Tibial nerve (tissue), 4 donors: Measurements from ENCODE around the gene LRRC4B. TPM values are rescaled to one million over a fixed set of nuclear protein-coding genes. Genes with fewer than 3 reads are reported as not detected.

Source experiments
- DNase-seq, 2 donors: peaks; one replicate each; pipeline ENCODE4 v3.0.0-alpha.2; 2019; ENCODE audit warnings: low spot score in 2 of 2
- H3K27ac ChIP-seq, 4 donors: fragments of 200-600 bp; sonication (generic) in 3 of 4; one replicate each; pipeline ENCODE4 v1.5.1; 2017 to 2019; ENCODE audit warnings: mild to moderate bottlenecking in 1 of 4
- H3K27me3 ChIP-seq, 2 donors: fragments of 200-600 bp; sonication (generic) in 1 of 2; one replicate each; pipeline versions ENCODE4 v1.5.1 to v1.6.0; 2017 to 2019
- H3K36me3 ChIP-seq, 3 donors: fragments of 200-600 bp; sonication (generic); one replicate each; pipeline ENCODE4 v1.5.1; 2018 to 2019
- H3K4me1 ChIP-seq, 4 donors: fragments of 200-600 bp; sonication (generic) in 3 of 4; one replicate each; pipeline ENCODE4 v1.5.1; 2017 to 2019
- H3K4me3 ChIP-seq, 4 donors: fragments of 200-600 bp; sonication (generic) in 3 of 4; one replicate each; pipeline ENCODE4 v1.5.1; 2017 to 2019; ENCODE audit warnings: mild to moderate bottlenecking in 1 of 4, moderate library complexity in 1 of 4
- H3K9me3 ChIP-seq, 4 donors: fragments of 200-600 bp; sonication (generic) in 3 of 4; one replicate each; pipeline ENCODE4 v1.5.1; 2017 to 2019
- EP300 ChIP-seq, 2 donors: sonication (generic); formaldehyde crosslinking; IDR thresholded peaks; one replicate each; pipeline ENCODE4 v1.6.1; 2017; ENCODE audit warnings: antibody characterized with exemption in 2 of 2, mild to moderate bottlenecking in 1 of 2
- POLR2A ChIP-seq, 2 donors: fragments of 450-650 bp; IDR thresholded peaks; one replicate each; pipeline ENCODE4 v1.6.1; 2017; ENCODE audit warnings: antibody characterized with exemption in 2 of 2, mild to moderate bottlenecking in 2 of 2, moderate library complexity in 2 of 2
- WGBS, 2 donors: methylation state at CpG; one replicate each; pipeline ENCODE4 v1.1.5; 2018; 5-methylcytosine and 5-hydroxymethylcytosine counted together
- total RNA-seq, 4 donors: library from RNA; depleted of rRNA; stranded (reverse); fragments of >200 nt; gene quantifications; one replicate each; pipeline ENCODE4 v1.1.0, GENCODE V29; 2016
- TF ChIP-seq, protein P1 (sequence below), 5 experiments: fragments of 200-600 bp in 3 of 5; fragments of 450-650 bp in 2 of 5; sonication (generic) in 3 of 5; IDR thresholded peaks; one replicate each; pipeline ENCODE4 v1.5.1; 2016 to 2019; ENCODE audit warnings: antibody characterized with exemption in 5 of 5, mild to moderate bottlenecking in 3 of 5, moderate library complexity in 2 of 5

LRRC4B gene
- total RNA-seq, 4 donors from 2014 or later: 1.0 to 3.7 (median 2.8) TPM

DNA sequence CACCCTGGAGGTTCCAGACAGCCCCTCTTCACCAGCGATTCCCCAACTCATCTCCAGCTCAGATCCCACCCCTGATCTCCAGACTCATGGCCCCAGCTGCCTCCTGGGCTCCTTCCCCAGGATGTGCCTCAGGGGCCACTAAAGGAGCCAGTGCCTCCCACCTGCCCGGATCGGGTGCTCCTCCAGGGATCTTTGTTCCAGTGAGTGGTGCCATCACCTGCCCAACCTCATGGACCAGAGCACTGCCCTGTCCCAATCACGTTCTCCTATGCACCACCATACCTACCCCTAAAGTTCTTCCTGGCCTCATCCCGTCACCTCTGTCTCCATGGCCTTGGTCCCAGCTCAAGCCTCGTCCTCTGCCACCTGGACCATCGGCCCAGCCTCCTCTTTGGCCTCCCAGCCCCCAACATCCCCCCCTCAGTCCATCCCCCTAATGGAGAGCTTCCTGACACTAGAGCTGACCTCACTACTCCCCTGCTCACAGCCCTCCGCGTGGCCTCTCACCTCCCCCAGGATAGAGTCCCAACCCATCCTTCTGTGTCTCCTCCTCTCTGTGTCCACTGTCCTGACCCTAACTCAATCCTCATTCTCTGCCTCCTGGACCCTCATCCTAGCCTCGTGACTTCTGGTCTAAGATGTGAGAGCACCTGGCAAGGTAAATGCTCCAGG, 82.8 kb downstream of the LRRC4B start:
- WGBS, 2 donors: 84 to 94% methylated on average over 10 of the region's 10 CpGs
- TF ChIP-seq, protein P1, sequence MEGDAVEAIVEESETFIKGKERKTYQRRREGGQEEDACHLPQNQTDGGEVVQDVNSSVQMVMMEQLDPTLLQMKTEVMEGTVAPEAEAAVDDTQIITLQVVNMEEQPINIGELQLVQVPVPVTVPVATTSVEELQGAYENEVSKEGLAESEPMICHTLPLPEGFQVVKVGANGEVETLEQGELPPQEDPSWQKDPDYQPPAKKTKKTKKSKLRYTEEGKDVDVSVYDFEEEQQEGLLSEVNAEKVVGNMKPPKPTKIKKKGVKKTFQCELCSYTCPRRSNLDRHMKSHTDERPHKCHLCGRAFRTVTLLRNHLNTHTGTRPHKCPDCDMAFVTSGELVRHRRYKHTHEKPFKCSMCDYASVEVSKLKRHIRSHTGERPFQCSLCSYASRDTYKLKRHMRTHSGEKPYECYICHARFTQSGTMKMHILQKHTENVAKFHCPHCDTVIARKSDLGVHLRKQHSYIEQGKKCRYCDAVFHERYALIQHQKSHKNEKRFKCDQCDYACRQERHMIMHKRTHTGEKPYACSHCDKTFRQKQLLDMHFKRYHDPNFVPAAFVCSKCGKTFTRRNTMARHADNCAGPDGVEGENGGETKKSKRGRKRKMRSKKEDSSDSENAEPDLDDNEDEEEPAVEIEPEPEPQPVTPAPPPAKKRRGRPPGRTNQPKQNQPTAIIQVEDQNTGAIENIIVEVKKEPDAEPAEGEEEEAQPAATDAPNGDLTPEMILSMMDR (IDR thresholded peaks at IDR 0.05): no peak
- no peak for TF ChIP-seq POLR2A (IDR thresholded peaks at IDR 0.05)
- TF ChIP-seq EP300 (IDR thresholded peaks at IDR 0.05): no peak
- H3K36me3 ChIP-seq: peaks cover 0 to 51% (median 5%) of the 10 kb centered on the region in 3 donors
- H3K4me3 ChIP-seq: no peak overlapping the region
- peaks cover 0 to 3% (median 0%) of the 10 kb centered on the region in 4 donors for H3K9me3 ChIP-seq
- H3K27me3 ChIP-seq: peaks cover 0 to 36% of the 10 kb centered on the region in 2 donors
- no peak overlapping the region for H3K27ac ChIP-seq
- H3K4me1 ChIP-seq: no peaks in the 10 kb centered on the region
- DNase-seq: no peak

DNA sequence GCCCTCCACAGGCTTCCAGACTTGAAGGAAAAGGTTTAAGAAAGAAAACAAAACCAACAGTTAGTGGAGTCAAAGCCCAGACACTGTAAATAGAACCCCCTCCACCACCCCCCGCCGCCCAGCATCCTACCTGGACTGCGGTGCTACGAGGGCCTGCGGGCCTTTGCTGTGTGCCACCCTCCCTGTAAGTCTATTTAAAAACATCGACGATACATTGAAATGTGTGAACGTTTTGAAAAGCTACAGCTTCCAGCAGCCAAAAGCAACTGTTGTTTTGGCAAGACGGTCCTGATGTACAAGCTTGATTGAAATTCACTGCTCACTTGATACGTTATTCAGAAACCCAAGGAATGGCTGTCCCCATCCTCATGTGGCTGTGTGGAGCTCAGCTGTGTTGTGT, 85.3 kb downstream of the LRRC4B start:
- no peaks in the 10 kb centered on the region for H3K9me3 ChIP-seq
- DNase-seq: no peak
- H3K27me3 ChIP-seq: peaks cover 0 to 13% of the 10 kb centered on the region in 2 donors
- peaks cover 0 to 12% (median 3%) of the 10 kb centered on the region in 4 donors for H3K4me1 ChIP-seq
- H3K27ac ChIP-seq: no peak overlapping the region
- H3K36me3 ChIP-seq: peaks cover 0 to 71% (median 12%) of the 10 kb centered on the region in 3 donors
- TF ChIP-seq EP300 (IDR thresholded peaks at IDR 0.05): no peak
- TF ChIP-seq, protein P1 (IDR thresholded peaks at IDR 0.05): no peak
- no peak for TF ChIP-seq POLR2A (IDR thresholded peaks at IDR 0.05)
- H3K4me3 ChIP-seq: no peak overlapping the region
- 74 to 76% methylated on average over 10 of the region's 10 CpGs for WGBS, 2 donors

DNA sequence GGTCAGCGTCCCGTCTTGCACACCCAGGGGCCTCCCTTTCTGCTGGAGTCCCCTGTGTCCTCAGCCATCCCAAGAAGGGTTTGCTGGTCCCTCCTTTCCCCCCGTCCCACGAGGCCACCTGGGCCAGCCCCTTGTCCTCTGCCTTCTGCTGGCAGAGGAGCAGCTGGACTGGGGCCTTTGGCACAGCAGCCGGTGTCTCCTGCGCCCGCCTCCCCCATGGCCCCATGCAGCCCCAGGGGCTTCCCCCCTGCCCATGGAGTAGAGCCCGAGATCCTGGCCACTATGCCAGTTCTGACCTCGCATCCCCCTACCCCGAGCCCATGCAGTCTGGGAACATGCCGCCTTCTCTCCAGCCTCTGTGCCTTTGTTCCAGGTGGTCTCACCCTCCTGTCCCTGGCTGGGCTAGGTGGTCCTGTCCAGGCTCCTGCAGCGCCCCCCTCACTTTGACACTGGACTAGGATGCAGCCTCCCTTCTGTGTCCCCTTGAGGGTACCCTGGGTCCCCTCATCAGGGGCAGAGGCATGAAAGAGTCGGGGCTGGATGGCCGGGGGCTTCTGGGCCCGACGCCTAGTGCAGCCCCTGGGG, 85.9 kb downstream of the LRRC4B start:
- peaks cover 0 to 71% (median 12%) of the 10 kb centered on the region in 3 donors for H3K36me3 ChIP-seq
- H3K9me3 ChIP-seq: no peaks in the 10 kb centered on the region
- peaks cover 0 to 8% of the 10 kb centered on the region in 2 donors for H3K27me3 ChIP-seq
- H3K4me3 ChIP-seq: no peak overlapping the region
- no peak for DNase-seq
- peaks cover 0 to 17% (median 8%) of the 10 kb centered on the region in 4 donors for H3K4me1 ChIP-seq
- H3K27ac ChIP-seq: no peak overlapping the region
- no peak for TF ChIP-seq POLR2A (IDR thresholded peaks at IDR 0.05)
- TF ChIP-seq, protein P1 (IDR thresholded peaks at IDR 0.05): no peak
- 76 to 80% methylated on average over 16 of the region's 16 CpGs for WGBS, 2 donors

DNA sequence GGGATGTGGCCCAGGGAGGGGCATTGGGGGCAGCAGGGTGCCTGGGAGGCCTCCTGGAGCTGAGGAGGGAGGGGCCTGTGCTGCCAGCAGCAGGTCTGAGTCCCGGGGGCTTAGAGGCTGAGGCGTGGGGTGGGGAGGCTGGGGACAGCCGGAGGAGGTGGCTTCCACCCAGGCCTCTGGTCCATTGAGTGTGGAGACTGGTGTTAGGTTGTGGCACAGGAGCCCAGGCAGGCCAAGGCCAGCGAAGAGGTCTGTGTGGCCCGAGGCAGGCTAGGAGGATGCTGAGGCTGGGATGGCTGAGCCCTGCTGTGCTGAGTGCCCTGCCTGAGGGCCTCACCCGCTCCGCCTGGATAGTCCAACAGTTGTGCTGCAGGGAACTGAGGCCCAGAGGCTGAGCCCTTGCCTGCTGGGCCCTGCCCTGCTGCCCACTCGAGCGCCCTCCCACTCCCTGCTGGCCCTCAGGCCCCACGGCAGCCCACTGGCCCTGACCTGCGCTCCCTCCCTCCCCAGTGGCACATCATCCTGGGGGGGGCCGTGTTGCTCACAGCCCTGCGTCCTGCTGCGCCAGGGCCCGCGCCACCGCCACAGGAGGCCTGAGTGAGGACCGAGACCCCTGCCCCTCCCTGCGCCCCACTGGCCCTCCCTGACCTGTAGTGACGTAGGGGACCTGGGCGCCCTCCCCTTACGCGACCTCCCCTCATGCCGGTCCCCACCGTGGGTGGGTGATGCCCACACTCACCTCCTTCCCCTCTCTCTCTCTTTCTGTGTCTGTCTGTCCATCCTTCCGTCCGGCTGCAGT, 86.7 kb downstream of the LRRC4B start:
- Histone ChIP-seq H3K9me3 (no peaks in the 10 kb centered on the region), H3K27me3 (no peaks in the 10 kb centered on the region), H3K27ac (no peak overlapping the region), H3K4me3 (no peak overlapping the region), H3K36me3 (peaks cover 0 to 71% (median 12%) of the 10 kb centered on the region in 3 donors), H3K4me1 (peaks cover 0 to 24% (median 14%) of the 10 kb centered on the region in 4 donors)
- WGBS, 2 donors: 85 to 88% methylated on average over 22 to 25 of the region's 27 CpGs
- TF ChIP-seq POLR2A (IDR thresholded peaks at IDR 0.05) (no peak), EP300 (IDR thresholded peaks at IDR 0.05) (no peak)
- TF ChIP-seq, protein P1 (IDR thresholded peaks at IDR 0.05): no peak
- DNase-seq: no peak
